ENCODE data around the gene EME1. TPM values are rescaled to one million over a fixed set of nuclear protein-coding genes. Genes with fewer than 3 reads are reported as not detected.

EME1 gene
- total RNA-seq, 2 experiments from 2014 or later: 0.36 to 0.92 TPM

- ChIA-PET POLR2A (interaction anchor here (1.0 to 1.2 kb wide), 2 partner anchors 10 to 42 kb away, joined by 3 to 6 read pairs; partner anchors contain the start of genes LRRC59 and XYLT2), CTCF (no interaction called here)
- DNase-seq: no peak
- Mint-ChIP-seq H3K36me3 (ENCODE audit: low read depth) (peaks cover 68% of the 10 kb centered on the region), H3K27ac (no peak overlapping the region), H3K9me3 (no peaks in the 10 kb centered on the region), H3K27me3 (no peaks in the 10 kb centered on the region), H3K4me1 (ENCODE audit: low read depth) (peaks cover 8% of the 10 kb centered on the region), H3K4me3 (no peak overlapping the region)
- Histone ChIP-seq H3K27ac (ENCODE audit: low read depth in 1 of 2, low read length in 2 of 2) (no peak overlapping the region), H3K9me3 (ENCODE audit: control insufficient read depth in 1 of 2, insufficient read depth in 1 of 2, low read length in 2 of 2) (no peaks in the 10 kb centered on the region), H3K4me1 (ENCODE audit: insufficient read depth, low read length) (no peaks in the 10 kb centered on the region), H3K4me3 (ENCODE audit: low read length) (no peak overlapping the region), H3K27me3 (ENCODE audit: control insufficient read depth in 1 of 2, insufficient read depth in 2 of 2, low read length in 2 of 2) (no peaks in the 10 kb centered on the region), H3K36me3 (ENCODE audit: insufficient read depth, low read length) (peaks cover 60% of the 10 kb centered on the region)
- ATAC-seq (ENCODE audit: poor library complexity): no peak
- intact Hi-C loops (cut with DNase I, micrococcal nuclease): no loop called here
- no peak for TF ChIP-seq CTCF (IDR thresholded peaks at IDR 0.05)
Measured at GRCh38 chr17:50355701-50356341, 17.2 kb upstream of the EME1 start.

- no peaks in the 10 kb centered on the region for H3K9me3 ChIP-seq (ENCODE audit: control insufficient read depth in 1 of 2, insufficient read depth in 1 of 2, low read length in 2 of 2)
- POLR2A ChIA-PET: interaction anchor here (1.0 kb wide), 1 partner anchor 10 kb away, joined by 6 read pairs; the partner anchor contains the start of gene XYLT2
- H3K27ac Mint-ChIP-seq: no peak overlapping the region
- H3K4me3 Mint-ChIP-seq: no peak overlapping the region
- peaks cover 4% of the 10 kb centered on the region for H3K4me1 Mint-ChIP-seq (ENCODE audit: low read depth)
- H3K36me3 ChIP-seq (ENCODE audit: insufficient read depth, low read length): peaks cover 63% of the 10 kb centered on the region
- no peaks in the 10 kb centered on the region for H3K27me3 ChIP-seq (ENCODE audit: control insufficient read depth in 1 of 2, insufficient read depth in 2 of 2, low read length in 2 of 2)
- TF ChIP-seq CTCF (IDR thresholded peaks at IDR 0.05): no peak
- no peak overlapping the region for H3K4me3 ChIP-seq (ENCODE audit: low read length)
- no peaks in the 10 kb centered on the region for H3K9me3 Mint-ChIP-seq
- CTCF ChIA-PET: no interaction called here
- no peaks in the 10 kb centered on the region for H3K27me3 Mint-ChIP-seq
- no peaks in the 10 kb centered on the region for H3K4me1 ChIP-seq (ENCODE audit: insufficient read depth, low read length)
- intact Hi-C loops (cut with DNase I, micrococcal nuclease): no loop called here
- peak in 1 of 14 experiments; percentile 17 for DNase-seq
- peaks cover 65% of the 10 kb centered on the region for H3K36me3 Mint-ChIP-seq (ENCODE audit: low read depth)
- ATAC-seq (ENCODE audit: poor library complexity): no peak
- no peak overlapping the region for H3K27ac ChIP-seq (ENCODE audit: low read depth in 1 of 2, low read length in 2 of 2)
Measured at GRCh38 chr17:50356418-50356817, 16.6 kb upstream of the EME1 start.

- Mint-ChIP-seq H3K27me3 (no peaks in the 10 kb centered on the region), H3K4me1 (ENCODE audit: low read depth) (peaks cover 8% of the 10 kb centered on the region), H3K4me3 (no peak overlapping the region), H3K27ac (no peak overlapping the region), H3K36me3 (ENCODE audit: low read depth) (peaks cover 64% of the 10 kb centered on the region), H3K9me3 (no peaks in the 10 kb centered on the region)
- CTCF ChIA-PET: no interaction called here
- H3K4me3 ChIP-seq (ENCODE audit: low read length): no peak overlapping the region
- intact Hi-C loops (cut with DNase I, micrococcal nuclease): no loop called here
- no peak overlapping the region for H3K27ac ChIP-seq (ENCODE audit: low read depth in 1 of 2, low read length in 2 of 2)
- H3K4me1 ChIP-seq (ENCODE audit: insufficient read depth, low read length): peaks cover 4% of the 10 kb centered on the region
- POLR2A ChIA-PET: no interaction called here
- DNase-seq: no peak
- ATAC-seq (ENCODE audit: poor library complexity): no peak
- no peak for TF ChIP-seq CTCF (IDR thresholded peaks at IDR 0.05)
- H3K27me3 ChIP-seq (ENCODE audit: control insufficient read depth in 1 of 2, insufficient read depth in 2 of 2, low read length in 2 of 2): no peaks in the 10 kb centered on the region
- no peaks in the 10 kb centered on the region for H3K9me3 ChIP-seq (ENCODE audit: control insufficient read depth in 1 of 2, insufficient read depth in 1 of 2, low read length in 2 of 2)
- H3K36me3 ChIP-seq (ENCODE audit: insufficient read depth, low read length): peaks cover 63% of the 10 kb centered on the region
Measured at GRCh38 chr17:50356892-50357510, 16.0 kb upstream of the EME1 start.

All from CD4-positive, alpha-beta T cell (primary cell).